ENCODE data around the gene ZDHHC5. TPM values are rescaled to one million over a fixed set of nuclear protein-coding genes. Genes with fewer than 3 reads are reported as not detected.

Gene ZDHHC5, protein sequence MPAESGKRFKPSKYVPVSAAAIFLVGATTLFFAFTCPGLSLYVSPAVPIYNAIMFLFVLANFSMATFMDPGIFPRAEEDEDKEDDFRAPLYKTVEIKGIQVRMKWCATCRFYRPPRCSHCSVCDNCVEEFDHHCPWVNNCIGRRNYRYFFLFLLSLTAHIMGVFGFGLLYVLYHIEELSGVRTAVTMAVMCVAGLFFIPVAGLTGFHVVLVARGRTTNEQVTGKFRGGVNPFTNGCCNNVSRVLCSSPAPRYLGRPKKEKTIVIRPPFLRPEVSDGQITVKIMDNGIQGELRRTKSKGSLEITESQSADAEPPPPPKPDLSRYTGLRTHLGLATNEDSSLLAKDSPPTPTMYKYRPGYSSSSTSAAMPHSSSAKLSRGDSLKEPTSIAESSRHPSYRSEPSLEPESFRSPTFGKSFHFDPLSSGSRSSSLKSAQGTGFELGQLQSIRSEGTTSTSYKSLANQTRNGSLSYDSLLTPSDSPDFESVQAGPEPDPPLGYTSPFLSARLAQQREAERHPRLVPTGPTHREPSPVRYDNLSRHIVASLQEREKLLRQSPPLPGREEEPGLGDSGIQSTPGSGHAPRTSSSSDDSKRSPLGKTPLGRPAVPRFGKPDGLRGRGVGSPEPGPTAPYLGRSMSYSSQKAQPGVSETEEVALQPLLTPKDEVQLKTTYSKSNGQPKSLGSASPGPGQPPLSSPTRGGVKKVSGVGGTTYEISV
- total RNA-seq, result 10 to 100 TPM; 44.1 to 61.5 (median 50.7) TPM

DNA sequence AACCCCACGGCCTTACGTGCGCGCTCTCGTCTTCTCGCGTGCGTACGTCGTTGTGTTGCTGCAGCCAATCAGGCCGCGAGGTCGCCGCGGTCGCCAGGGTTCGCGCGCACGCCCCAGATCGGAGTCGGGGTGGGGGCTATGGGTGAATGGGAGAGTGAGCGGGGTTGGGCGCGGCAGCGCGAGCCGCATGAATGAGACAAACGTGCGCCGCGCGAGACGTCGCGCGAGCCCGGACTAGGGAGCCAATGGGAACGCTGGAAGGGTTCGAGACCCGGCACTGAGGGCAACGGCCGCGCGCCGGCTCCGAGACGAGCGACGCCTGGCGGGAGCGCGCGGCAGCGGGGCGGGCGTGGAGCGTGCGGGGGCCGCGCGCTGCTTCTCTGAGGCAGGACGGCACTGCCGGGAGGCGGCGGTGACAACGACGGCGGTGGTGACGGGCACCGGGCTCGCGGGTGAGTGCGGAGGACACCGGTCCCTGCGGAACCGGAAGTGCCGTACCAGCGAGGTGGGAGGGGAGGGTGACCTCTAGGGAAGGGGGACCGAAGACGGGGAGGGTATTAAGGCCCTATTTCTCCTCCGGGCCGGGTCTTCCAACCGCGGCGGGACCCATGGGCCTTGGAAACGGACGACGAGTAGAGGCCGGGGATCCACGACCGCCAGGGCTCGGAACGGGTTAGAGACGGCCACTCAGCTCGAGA is at the start of gene ZDHHC5:
Gene ZDHHC5, plus strand, starts transcription at position 379 of the 698 bp plus-strand sequence. CDS start 4,977 bp downstream, outside the sequence.
- DNase-seq (ENCODE audit: low spot score), result peak; percentile 92
- peak; percentile 96 for ATAC-seq (ENCODE audit: low FRiP score)
- peak in 1 of 3 donors; percentile 63 for TF ChIP-seq CTCF (IDR thresholded peaks at IDR 0.05)

- DNase-seq (ENCODE audit: low spot score), result no peak
- ATAC-seq (ENCODE audit: low FRiP score), result no peak
- no peak for TF ChIP-seq CTCF (IDR thresholded peaks at IDR 0.05)
Observed at GRCh38 chr11:57618438-57618837, 49.5 kb upstream of the ZDHHC5 start.

- ATAC-seq (ENCODE audit: low FRiP score) (no peak), DNase-seq (ENCODE audit: low spot score) (no peak)
- TF ChIP-seq CTCF (IDR thresholded peaks at IDR 0.05), result no peak
Observed at GRCh38 chr11:57619331-57619730, 48.6 kb upstream of the ZDHHC5 start.

GRCh38 chr11:57620467-57620866 is 47.4 kb upstream of the ZDHHC5 start:
- DNase-seq (ENCODE audit: low spot score) (no peak), ATAC-seq (ENCODE audit: low FRiP score) (no peak)
- TF ChIP-seq CTCF (IDR thresholded peaks at IDR 0.05), result no peak

GRCh38 chr11:57622263-57622662 is 45.7 kb upstream of the ZDHHC5 start:
- no peak for TF ChIP-seq CTCF (IDR thresholded peaks at IDR 0.05)
- ATAC-seq (ENCODE audit: low FRiP score) (no peak), DNase-seq (ENCODE audit: low spot score) (no peak)

DNA sequence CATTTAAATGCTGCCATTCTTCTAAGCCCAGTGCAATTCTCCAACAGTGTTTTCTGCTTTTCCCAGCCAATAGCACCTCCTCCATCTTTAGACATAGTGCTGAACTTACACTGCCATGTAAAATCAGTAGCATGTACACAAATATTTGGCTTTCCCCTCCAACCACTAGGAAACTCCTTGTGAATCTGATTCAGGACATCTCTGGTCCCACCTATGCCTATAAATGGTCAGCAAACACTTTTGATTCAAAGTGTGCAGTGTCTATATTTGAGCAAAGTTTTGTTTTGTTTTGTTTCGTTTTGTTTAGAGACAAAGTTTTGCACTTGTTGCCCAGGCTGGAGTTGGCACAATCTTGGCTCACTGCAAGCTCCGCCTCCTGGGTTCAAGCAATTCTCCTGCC is 43.0 kb upstream of the ZDHHC5 start:
- ATAC-seq (ENCODE audit: low FRiP score) (no peak), DNase-seq (ENCODE audit: low spot score) (no peak)
- no peak for TF ChIP-seq CTCF (IDR thresholded peaks at IDR 0.05)
